ENCODE measurements around the gene C12orf42.

The C12orf42 gene

DNA sequence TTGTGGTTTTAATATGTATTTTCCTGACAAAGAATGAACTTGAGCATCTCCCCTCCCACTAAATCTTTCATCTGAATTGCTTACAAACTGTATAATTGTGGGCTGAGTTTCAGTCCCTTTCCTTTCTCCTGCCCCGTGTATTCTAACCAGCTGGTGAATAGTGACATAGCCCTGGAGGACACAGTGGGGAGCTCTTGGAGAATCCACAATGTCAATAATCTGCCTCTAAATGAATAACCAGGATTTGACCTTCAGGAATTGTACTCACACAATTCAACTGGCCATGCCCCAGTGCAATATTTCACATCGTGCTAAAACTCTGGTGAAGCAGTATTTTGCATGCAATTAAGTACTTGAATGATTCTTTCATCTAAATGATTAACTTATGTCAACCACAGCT lies 177.2 kb downstream of the C12orf42 start:
- no peak for TF ChIP-seq SUZ12 (IDR thresholded peaks at IDR 0.05; ENCODE audit: extremely low read depth, insufficient read depth, insufficient read length)
- TF ChIP-seq ZNF274 (IDR thresholded peaks at IDR 0.05; ENCODE audit: low read depth, low read length) = no peak
- TF ChIP-seq YY1 (IDR thresholded peaks at IDR 0.05; ENCODE audit: insufficient read depth, insufficient read length) = no peak
- Histone ChIP-seq H3K27me3 (ENCODE audit: insufficient read depth, insufficient read length) (no peaks in the 10 kb centered on the region), H3K36me3 (ENCODE audit: insufficient read depth, insufficient read length, low read length) (no peaks in the 10 kb centered on the region), H3K4me3 (ENCODE audit: insufficient read length, low read depth) (no peak overlapping the region), H3K4me1 (ENCODE audit: insufficient read depth, insufficient read length) (no peaks in the 10 kb centered on the region), H3K9ac (ENCODE audit: insufficient read length, low read depth) (no peak overlapping the region), H3K9me3 (ENCODE audit: insufficient read depth, low read length) (no peaks in the 10 kb centered on the region; the same call in 1 of the 2 replicates)
- no peak for DNase-seq (ENCODE audit: low read depth, low spot score)

DNA sequence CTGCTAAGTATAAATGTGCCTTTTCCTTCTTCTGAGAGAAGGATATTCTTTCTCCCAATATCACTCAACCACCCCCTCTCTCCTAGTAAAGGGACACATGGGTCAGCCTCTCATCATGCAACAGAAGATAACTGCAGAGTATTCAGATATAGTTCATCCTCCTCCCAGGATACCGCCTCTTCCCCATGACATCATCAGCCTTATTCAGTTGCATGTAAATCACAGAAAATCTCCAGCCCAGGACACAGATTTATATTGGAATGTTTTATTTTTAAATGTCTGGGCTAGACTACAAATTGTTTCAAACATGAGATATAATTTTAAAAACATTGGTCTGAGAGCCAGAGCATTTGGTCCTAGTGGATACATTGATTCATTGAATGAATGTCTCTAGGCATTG lies 178.5 kb downstream of the C12orf42 start:
- TF ChIP-seq ZNF274 (IDR thresholded peaks at IDR 0.05; ENCODE audit: low read depth, low read length) (no peak), SUZ12 (IDR thresholded peaks at IDR 0.05; ENCODE audit: extremely low read depth, insufficient read depth, insufficient read length) (no peak), YY1 (IDR thresholded peaks at IDR 0.05; ENCODE audit: insufficient read depth, insufficient read length) (no peak)
- no peaks in the 10 kb centered on the region for H3K36me3 ChIP-seq (ENCODE audit: insufficient read depth, insufficient read length, low read length)
- H3K9me3 ChIP-seq (ENCODE audit: insufficient read depth, low read length) = no peaks in the 10 kb centered on the region; the same call in 1 of the 2 replicates
- no peak overlapping the region for H3K9ac ChIP-seq (ENCODE audit: insufficient read length, low read depth)
- H3K4me1 ChIP-seq (ENCODE audit: insufficient read depth, insufficient read length) = no peaks in the 10 kb centered on the region
- DNase-seq (ENCODE audit: low read depth, low spot score) = no peak
- H3K4me3 ChIP-seq (ENCODE audit: insufficient read length, low read depth) = no peak overlapping the region
- no peaks in the 10 kb centered on the region for H3K27me3 ChIP-seq (ENCODE audit: insufficient read depth, insufficient read length)

DNA sequence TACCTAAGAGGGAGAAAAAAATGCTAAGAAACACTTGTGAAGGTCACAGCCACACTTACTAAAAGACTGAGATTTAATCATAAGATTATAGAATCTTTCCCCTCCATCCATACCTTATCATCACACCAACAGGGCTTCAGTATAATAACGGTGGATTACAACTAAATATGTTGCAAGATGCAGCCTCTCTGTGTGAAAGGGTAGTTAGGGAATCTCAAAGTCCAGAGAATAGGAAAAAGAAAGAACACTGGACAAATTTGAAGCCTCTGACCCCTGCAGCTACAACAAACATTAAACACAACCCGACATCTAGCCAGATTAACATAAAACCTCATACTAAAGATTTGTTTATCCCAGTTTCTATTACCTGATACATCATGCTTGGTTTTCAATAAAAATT lies 181.0 kb downstream of the C12orf42 start:
- no peak for DNase-seq (ENCODE audit: low read depth, low spot score)
- Histone ChIP-seq H3K9ac (ENCODE audit: insufficient read length, low read depth) (no peak overlapping the region), H3K4me1 (ENCODE audit: insufficient read depth, insufficient read length) (no peaks in the 10 kb centered on the region), H3K36me3 (ENCODE audit: insufficient read depth, insufficient read length, low read length) (no peaks in the 10 kb centered on the region), H3K9me3 (ENCODE audit: insufficient read depth, low read length) (no peaks in the 10 kb centered on the region; the same call in 1 of the 2 replicates), H3K4me3 (ENCODE audit: insufficient read length, low read depth) (no peak overlapping the region), H3K27me3 (ENCODE audit: insufficient read depth, insufficient read length) (no peaks in the 10 kb centered on the region)
- TF ChIP-seq ZNF274 (IDR thresholded peaks at IDR 0.05; ENCODE audit: low read depth, low read length) (no peak), YY1 (IDR thresholded peaks at IDR 0.05; ENCODE audit: insufficient read depth, insufficient read length) (no peak), SUZ12 (IDR thresholded peaks at IDR 0.05; ENCODE audit: extremely low read depth, insufficient read depth, insufficient read length) (no peak)

- Histone ChIP-seq H3K4me1 (ENCODE audit: insufficient read depth, insufficient read length) (no peaks in the 10 kb centered on the region), H3K27me3 (ENCODE audit: insufficient read depth, insufficient read length) (no peaks in the 10 kb centered on the region), H3K9me3 (ENCODE audit: insufficient read depth, low read length) (no peaks in the 10 kb centered on the region; the same call in 1 of the 2 replicates), H3K4me3 (ENCODE audit: insufficient read length, low read depth) (no peak overlapping the region), H3K9ac (ENCODE audit: insufficient read length, low read depth) (no peak overlapping the region), H3K36me3 (ENCODE audit: insufficient read depth, insufficient read length, low read length) (no peaks in the 10 kb centered on the region)
- DNase-seq (ENCODE audit: low read depth, low spot score) = no peak
- TF ChIP-seq YY1 (IDR thresholded peaks at IDR 0.05; ENCODE audit: insufficient read depth, insufficient read length) (no peak), SUZ12 (IDR thresholded peaks at IDR 0.05; ENCODE audit: extremely low read depth, insufficient read depth, insufficient read length) (no peak), ZNF274 (IDR thresholded peaks at IDR 0.05; ENCODE audit: low read depth, low read length) (no peak)
Measured at GRCh38 chr12:103313894-103314293, 181.9 kb downstream of the C12orf42 start.

GRCh38 chr12:103312742-103313354 lies 182.9 kb downstream of the C12orf42 start:
- Histone ChIP-seq H3K36me3 (ENCODE audit: insufficient read depth, insufficient read length, low read length) (no peaks in the 10 kb centered on the region), H3K4me3 (ENCODE audit: insufficient read length, low read depth) (no peak overlapping the region), H3K9me3 (ENCODE audit: insufficient read depth, low read length) (no peaks in the 10 kb centered on the region; the same call in 1 of the 2 replicates), H3K4me1 (ENCODE audit: insufficient read depth, insufficient read length) (no peaks in the 10 kb centered on the region), H3K27me3 (ENCODE audit: insufficient read depth, insufficient read length) (no peaks in the 10 kb centered on the region), H3K9ac (ENCODE audit: insufficient read length, low read depth) (no peak overlapping the region)
- DNase-seq (ENCODE audit: low read depth, low spot score) = no peak
- no peak for TF ChIP-seq YY1 (IDR thresholded peaks at IDR 0.05; ENCODE audit: insufficient read depth, insufficient read length)
- TF ChIP-seq SUZ12 (IDR thresholded peaks at IDR 0.05; ENCODE audit: extremely low read depth, insufficient read depth, insufficient read length) = no peak
- no peak for TF ChIP-seq ZNF274 (IDR thresholded peaks at IDR 0.05; ENCODE audit: low read depth, low read length)

GRCh38 chr12:103310546-103311270 lies 185.1 kb downstream of the C12orf42 start:
- Histone ChIP-seq H3K9me3 (ENCODE audit: insufficient read depth, low read length) (no peaks in the 10 kb centered on the region), H3K27me3 (ENCODE audit: insufficient read depth, insufficient read length) (no peaks in the 10 kb centered on the region), H3K4me3 (ENCODE audit: insufficient read length, low read depth) (no peak overlapping the region), H3K4me1 (ENCODE audit: insufficient read depth, insufficient read length) (no peaks in the 10 kb centered on the region), H3K36me3 (ENCODE audit: insufficient read depth, insufficient read length, low read length) (no peaks in the 10 kb centered on the region), H3K9ac (ENCODE audit: insufficient read length, low read depth) (no peak overlapping the region)
- DNase-seq (ENCODE audit: low read depth, low spot score) = no peak
- TF ChIP-seq ZNF274 (IDR thresholded peaks at IDR 0.05; ENCODE audit: low read depth, low read length) (no peak), SUZ12 (IDR thresholded peaks at IDR 0.05; ENCODE audit: extremely low read depth, insufficient read depth, insufficient read length) (no peak), YY1 (IDR thresholded peaks at IDR 0.05; ENCODE audit: insufficient read depth, insufficient read length) (no peak)

- no peak for TF ChIP-seq SUZ12 (IDR thresholded peaks at IDR 0.05; ENCODE audit: extremely low read depth, insufficient read depth, insufficient read length)
- H3K36me3 ChIP-seq (ENCODE audit: insufficient read depth, insufficient read length, low read length) = no peaks in the 10 kb centered on the region
- no peak for DNase-seq (ENCODE audit: low read depth, low spot score)
- H3K9me3 ChIP-seq (ENCODE audit: insufficient read depth, low read length) = no peaks in the 10 kb centered on the region
- H3K9ac ChIP-seq (ENCODE audit: insufficient read length, low read depth) = no peak overlapping the region
- H3K27me3 ChIP-seq (ENCODE audit: insufficient read depth, insufficient read length) = no peaks in the 10 kb centered on the region
- H3K4me3 ChIP-seq (ENCODE audit: insufficient read length, low read depth) = no peak overlapping the region
- no peaks in the 10 kb centered on the region for H3K4me1 ChIP-seq (ENCODE audit: insufficient read depth, insufficient read length)
Measured at GRCh38 chr12:103308396-103308795, 187.4 kb downstream of the C12orf42 start.
